IMR-90 (cell line): ENCODE results near the gene ZSWIM5. TPM values are rescaled to one million over a fixed set of nuclear protein-coding genes. Genes with fewer than 3 reads are reported as not detected.

ENCODE experiments used
- ATAC-seq: fragments of 200-7000 bp; cut with Tn5 transposase; 2 replicates; pipeline ENCODE4 v1.9.1; 2020; ENCODE audit warnings: low read depth, mild to moderate bottlenecking, moderate library complexity
- Bru-seq: library from RNA; stranded (reverse); fragments of 400-500 nt; gene quantifications from one replicate; lab custom pipeline; 2021; lab: Mats Ljungman, UMichigan
- BruChase-seq, 2 experiments: library from RNA; stranded (reverse); fragments of 400-500 nt; gene quantifications; one replicate each; lab custom pipeline; 2021; lab: Mats Ljungman, UMichigan
- BruUV-seq: library from RNA; stranded (reverse); fragments of 400-500 nt; replicated peaks from 2 replicates; lab custom pipeline; 2021; lab: Mats Ljungman, UMichigan
- CTCF ChIA-PET: fragments of 300-600 bp; formaldehyde crosslinking; extraction: SDS; loops from one replicate; lab custom pipeline; 2021; ENCODE audit warnings: antibody characterized with exemption; lab: Yijun Ruan, JAX
- POLR2A ChIA-PET: fragments of 300-600 bp; sonication (Branson Sonifier 250); formaldehyde crosslinking; loops from one replicate; lab custom pipeline; 2022; ENCODE audit warnings: antibody characterized with exemption; ENCODE audit not compliant: unreplicated experiment; lab: Charles Lee
- DNase-seq: peaks from one replicate; pipeline ENCODE4 v3.0.0; 2013
- H2AFZ ChIP-seq: replicated peaks from 2 replicates; pipeline ENCODE3; 2013; ENCODE audit warnings: low read length, mild to moderate bottlenecking; ENCODE audit not compliant: poor library complexity
- H2AK5ac ChIP-seq: 2 replicates; pipeline ENCODE4 v1.6.1; 2013; ENCODE audit warnings: low read depth, low read length, inconsistent platforms
- H2AK9ac ChIP-seq: replicated peaks from 2 replicates; pipeline ENCODE3; 2013; ENCODE audit warnings: mild to moderate bottlenecking, low read depth, low read length, moderate library complexity; ENCODE audit not compliant: poor library complexity
- H2BK120ac ChIP-seq: 2 replicates; pipeline ENCODE4 v1.6.1; 2013; ENCODE audit warnings: low read depth, low read length, inconsistent platforms
- H2BK15ac ChIP-seq: 3 replicates; pipeline ENCODE4 v1.6.1; 2013; ENCODE audit warnings: low read depth, low read length, inconsistent platforms
- H2BK20ac ChIP-seq: 2 replicates; pipeline ENCODE4 v1.6.1; 2013; ENCODE audit warnings: low read depth, mild to moderate bottlenecking, inconsistent platforms, low read length, moderate library complexity
- H2BK5ac ChIP-seq: 2 replicates; pipeline ENCODE4 v1.6.1; 2013; ENCODE audit warnings: mild to moderate bottlenecking, low read depth, low read length, inconsistent platforms; ENCODE audit not compliant: poor library complexity, severe bottlenecking
- H3K14ac ChIP-seq: replicated peaks from 2 replicates; pipeline ENCODE4 v1.6.1; 2013; ENCODE audit warnings: low read depth, low read length, inconsistent platforms
- H3K18ac ChIP-seq: 2 replicates; pipeline ENCODE4 v1.6.1; 2013; ENCODE audit warnings: low read depth, low read length, control low read depth
- H3K23ac ChIP-seq: 2 replicates; pipeline ENCODE4 v1.6.1; 2013; ENCODE audit warnings: low read depth, low read length, inconsistent platforms
- H3K27ac ChIP-seq: 2 replicates; pipeline ENCODE4 v1.5.1; 2013; ENCODE audit warnings: mild to moderate bottlenecking, control low read depth, low read length; ENCODE audit not compliant: insufficient read depth
- H3K27me3 ChIP-seq: 2 replicates; pipeline ENCODE4 v1.6.1; 2013; ENCODE audit warnings: low read length; ENCODE audit not compliant: control insufficient read depth, insufficient read depth
- H3K36me3 ChIP-seq: 2 replicates; pipeline ENCODE4 v1.6.1; 2013; ENCODE audit warnings: low read length, mixed read lengths; ENCODE audit not compliant: control insufficient read depth, insufficient read depth
- H3K4ac ChIP-seq: 2 replicates; pipeline ENCODE4 v1.6.1; 2013; ENCODE audit warnings: low read depth, low read length, inconsistent platforms
- H3K4me1 ChIP-seq: 2 replicates; pipeline ENCODE4 v1.6.1; 2013; ENCODE audit warnings: low read length, mixed read lengths; ENCODE audit not compliant: control insufficient read depth, insufficient read depth
- H3K4me2 ChIP-seq: 2 replicates; pipeline ENCODE4 v1.6.1; 2013; ENCODE audit warnings: low read depth, mild to moderate bottlenecking, control low read depth, low read length, moderate library complexity
- H3K4me3 ChIP-seq: 2 replicates; pipeline ENCODE4 v1.5.1; 2013; ENCODE audit warnings: low read depth, mild to moderate bottlenecking, control low read depth, low read length, moderate library complexity; ENCODE audit not compliant: insufficient read depth
- H3K56ac ChIP-seq: 2 replicates; pipeline ENCODE4 v1.6.1; 2013; ENCODE audit warnings: low read length, inconsistent platforms; ENCODE audit not compliant: insufficient read depth; ENCODE audit errors: extremely low read depth
- H3K79me1 ChIP-seq, 2 experiments: 2 replicates each; pipeline ENCODE4 v1.6.1; 2013; ENCODE audit warnings: low read length in 2 of 2, inconsistent platforms in 1 of 2, low read depth in 1 of 2
- H3K9ac ChIP-seq: 2 replicates; pipeline ENCODE4 v1.6.1; 2013; ENCODE audit warnings: low read depth, low read length, control low read depth
- H3K9me1 ChIP-seq: 2 replicates; pipeline ENCODE4 v1.6.1; 2013; ENCODE audit warnings: low read length, inconsistent platforms; ENCODE audit not compliant: insufficient read depth
- H3K9me3 ChIP-seq: 2 replicates; pipeline ENCODE4 v1.6.1; 2013; ENCODE audit warnings: low read length; ENCODE audit not compliant: control insufficient read depth, insufficient read depth
- H4K20me1 ChIP-seq: 2 replicates; pipeline ENCODE4 v1.6.1; 2013; ENCODE audit warnings: low read length, inconsistent platforms; ENCODE audit not compliant: insufficient read depth
- H4K5ac ChIP-seq: 2 replicates; pipeline ENCODE4 v1.6.1; 2013; ENCODE audit warnings: mild to moderate bottlenecking, low read depth, low read length, control low read depth
- H4K8ac ChIP-seq, 2 experiments: 2 replicates each; pipeline ENCODE4 v1.6.1; 2013; ENCODE audit warnings: low read depth in 2 of 2, low read length in 2 of 2, control low read depth in 1 of 2, inconsistent platforms in 1 of 2
- H4K91ac ChIP-seq: 2 replicates; pipeline ENCODE4 v1.6.1; 2013; ENCODE audit warnings: low read depth, low read length, inconsistent platforms; ENCODE audit not compliant: insufficient read depth
- CTCF ChIP-seq: conservative IDR thresholded peaks from 2 replicates; pipeline ENCODE4 v1.5.1; 2012; ENCODE audit warnings: mild to moderate bottlenecking, low read depth, low read length, improper control_type of control experiment
- ELK1 ChIP-seq: fragments of 150-350 bp; IDR thresholded peaks from 2 replicates; pipeline ENCODE4 v1.6.1; 2016; ENCODE audit warnings: low read depth, mild to moderate bottlenecking, low read length, moderate library complexity, borderline replicate concordance
- FOS ChIP-seq: fragments of 150-350 bp; IDR thresholded peaks from 2 replicates; pipeline ENCODE4 v1.6.1; 2016; ENCODE audit warnings: low read depth, low read length
- MAFK ChIP-seq: IDR thresholded peaks from 2 replicates; pipeline ENCODE4 v1.6.1; 2012; ENCODE audit warnings: low read depth, low read length, improper control_type of control experiment
- POLR2A ChIP-seq: IDR thresholded peaks from 2 replicates; pipeline ENCODE4 v1.6.1; 2012; ENCODE audit warnings: mild to moderate bottlenecking, low read depth, low read length
- RAD21 ChIP-seq: IDR thresholded peaks from 2 replicates; pipeline ENCODE4 v1.6.1; 2012; ENCODE audit warnings: low read length, improper control_type of control experiment
- SMC3 ChIP-seq: fragments of 150-350 bp; IDR thresholded peaks from 2 replicates; pipeline ENCODE4 v1.6.1; 2016; ENCODE audit warnings: low read depth, mild to moderate bottlenecking, antibody characterized with exemption, low read length, moderate library complexity
- WGBS, 2 experiments: methylation state at CpG; one replicate each; pipeline versions ENCODE4 v1.1.5 to v1.1.7; 2013; ENCODE audit warnings: missing lambda C conversion rate in 2 of 2; ENCODE audit not compliant: insufficient read length in 1 of 2; ENCODE audit errors: extremely low coverage in 2 of 2; 5-methylcytosine and 5-hydroxymethylcytosine counted together
- dilution Hi-C: fragments of 300-500 bp; cut with HindIII; formaldehyde crosslinking; loops from one replicate; pipeline ENCODE4 v1.14.3; 2018; ENCODE audit warnings: low sequenced_read_pairs; ENCODE audit not compliant: unreplicated experiment
- in situ Hi-C: fragments of 300-500 bp; cut with MboI; formaldehyde crosslinking; loops from 3 replicates; pipeline ENCODE4 v1.14.3; 2019; ENCODE audit warnings: low sequenced_read_pairs, inconsistent platforms, mixed read lengths
- intact Hi-C: fragments of 100-400 bp; cut with micrococcal nuclease; formaldehyde crosslinking; loops from 2 replicates; pipeline ENCODE4 v1.10.0; 2022
- long read RNA-seq: library from polyadenylated mRNA; unstranded; transcript quantifications from one replicate; pipeline ENCODE4 v2.0.0, GENCODE V29; 2021; ENCODE audit not compliant: unreplicated experiment
- polyA plus RNA-seq, 3 experiments: library from polyadenylated mRNA; depleted of rRNA; stranded (reverse); fragments of >200 nt; gene quantifications; 2 replicates each; pipeline ENCODE4 v1.2.3, GENCODE V29; 2012; ENCODE audit warnings: low replicate concordance in 1 of 3
- total RNA-seq: library from RNA; depleted of rRNA; stranded (reverse); fragments of >200 nt; gene quantifications from 2 replicates; pipeline ENCODE4 v1.2.3, GENCODE V29; 2012; rRNA removed

Gene ZSWIM5
- total RNA-seq: under 0.01 TPM in 2 replicates
- 0.03 TPM in 2 replicates for polyA plus RNA-seq (2012; rRNA removed)
- 0.01 and 0.03 TPM in 2 replicates for polyA plus RNA-seq (2012; cell fraction: cytosol; rRNA removed)
- 0.07 and 0.18 TPM in 2 replicates for polyA plus RNA-seq (2012; cell fraction: nucleus; rRNA removed; ENCODE audit: low replicate concordance)
- percentile 15 among the genes with signal in this experiment for Bru-seq, nascent RNA
- BruChase-seq, experiment 1, labeled RNA remaining after a 6-hour chase: percentile 25 among the genes with signal in this experiment
- percentile 19 among the genes with signal in this experiment for BruChase-seq, experiment 2, labeled RNA remaining after a 2-hour chase
- long read RNA-seq, partial matches to known transcripts: 0 of 1 reads
- long read RNA-seq, other reads (novel, unspliced or antisense): 1 of 1 reads

- CTCF ChIA-PET: no interaction called here
- Histone ChIP-seq H2AFZ (peak within 1 kb of the TSS; percentile 95), H3K18ac (no peak within 1 kb of the TSS), H3K23ac (no peak within 1 kb of the TSS), H3K79me1 (no peaks in the 10 kb centered on the region), H4K5ac (no peak within 1 kb of the TSS), H4K91ac (no peak within 1 kb of the TSS), H2BK120ac (no peak within 1 kb of the TSS), H3K4me3 (peak within 1 kb of the TSS; percentile 69), H3K36me3 (no peaks in the 10 kb centered on the region), H3K56ac (no peak within 1 kb of the TSS), H2BK20ac (no peak within 1 kb of the TSS), H3K14ac (no peak within 1 kb of the TSS), H3K9me1 (0 out of 2 replicates have a peak, but pooled peaks cover 4% of the 10 kb centered on the region), H4K20me1 (no peaks in the 10 kb centered on the region), H4K8ac (0 out of 4 replicates have a peak within 1 kb of the TSS, but pooled peaks of 1 of the 2 experiments have one; percentile 64), H3K27me3 (peaks cover 35% of the 10 kb centered on the region), H2BK15ac (no peak within 1 kb of the TSS), H3K9ac (peak within 1 kb of the TSS; percentile 2; the same call in 1 of the 2 replicates), H2AK9ac (peak within 1 kb of the TSS; percentile 7), H3K9me3 (no peaks in the 10 kb centered on the region), H3K4ac (no peak within 1 kb of the TSS), H2AK5ac (no peak within 1 kb of the TSS), H3K27ac (no peak within 1 kb of the TSS; the same call in 1 of the 2 replicates), H3K4me1 (no peaks in the 10 kb centered on the region), H3K4me2 (peak within 1 kb of the TSS; percentile 98), H2BK5ac (no peak within 1 kb of the TSS)
- ATAC-seq (peak; percentile 89), DNase-seq (peak; percentile 42)
- intact Hi-C loops (loop anchor here (5.0 kb wide), 1 partner anchor 96 kb away; no protein-coding TSS in a partner anchor), in situ Hi-C loops (no loop called here), dilution Hi-C loops (no loop called here)
- no TSS peak for BruUV-seq
- POLR2A ChIA-PET: no interaction called here
- TF ChIP-seq RAD21 (no peak), SMC3 (no peak), ELK1 (no peak), POLR2A (no peak), MAFK (no peak), FOS (no peak), CTCF (no peak)
- WGBS, 2 experiments: 1% methylated on average over 20 of the region's 118 CpGs; no CpG with 5 or more reads in 1 of the 2 experiments
These were observed at the start of gene ZSWIM5 for GRCh38 chr1:45205910-45206721. Gene ZSWIM5 (minus strand): TSS chr1:45206605. CDS start chr1:45206350, 255 bp downstream.
